DND-41 (cell line): ENCODE results near the gene BBS12.

Experiments
- EZH2 ChIP-seq: IDR thresholded peaks from 3 replicates; pipeline ENCODE4 v1.6.1; 2012; ENCODE audit warnings: borderline replicate concordance, low read depth, mild to moderate bottlenecking, moderate library complexity, low read length, inconsistent platforms; ENCODE audit not compliant: severe bottlenecking
- TF ChIP-seq, protein P1 (sequence below): IDR thresholded peaks from 2 replicates; pipeline ENCODE4 v1.5.1; 2012; ENCODE audit warnings: borderline replicate concordance, low read length, moderate library complexity, mild to moderate bottlenecking; ENCODE audit not compliant: poor library complexity, severe bottlenecking; ENCODE audit errors: extremely low read depth

DNA sequence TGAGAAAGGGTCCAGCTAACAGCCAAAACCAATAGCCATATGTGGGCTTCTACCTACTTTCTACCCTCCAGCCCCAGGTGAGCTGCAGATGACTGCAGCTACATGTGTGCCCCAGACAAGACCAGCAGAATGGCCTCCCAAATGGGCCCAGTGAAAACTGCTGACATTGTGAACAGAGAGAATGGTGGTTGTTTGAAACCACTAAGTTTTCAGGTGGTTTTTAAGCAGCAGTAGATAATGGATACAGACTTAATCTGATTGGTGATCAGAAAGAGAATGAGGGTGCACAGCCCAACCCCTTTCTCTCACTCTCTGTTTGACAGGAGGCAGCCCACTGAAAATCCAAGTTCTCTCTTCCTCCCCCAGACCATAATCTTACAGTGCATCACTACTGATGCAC, 42.5 kb upstream of the BBS12 start:
- TF ChIP-seq, protein P1, sequence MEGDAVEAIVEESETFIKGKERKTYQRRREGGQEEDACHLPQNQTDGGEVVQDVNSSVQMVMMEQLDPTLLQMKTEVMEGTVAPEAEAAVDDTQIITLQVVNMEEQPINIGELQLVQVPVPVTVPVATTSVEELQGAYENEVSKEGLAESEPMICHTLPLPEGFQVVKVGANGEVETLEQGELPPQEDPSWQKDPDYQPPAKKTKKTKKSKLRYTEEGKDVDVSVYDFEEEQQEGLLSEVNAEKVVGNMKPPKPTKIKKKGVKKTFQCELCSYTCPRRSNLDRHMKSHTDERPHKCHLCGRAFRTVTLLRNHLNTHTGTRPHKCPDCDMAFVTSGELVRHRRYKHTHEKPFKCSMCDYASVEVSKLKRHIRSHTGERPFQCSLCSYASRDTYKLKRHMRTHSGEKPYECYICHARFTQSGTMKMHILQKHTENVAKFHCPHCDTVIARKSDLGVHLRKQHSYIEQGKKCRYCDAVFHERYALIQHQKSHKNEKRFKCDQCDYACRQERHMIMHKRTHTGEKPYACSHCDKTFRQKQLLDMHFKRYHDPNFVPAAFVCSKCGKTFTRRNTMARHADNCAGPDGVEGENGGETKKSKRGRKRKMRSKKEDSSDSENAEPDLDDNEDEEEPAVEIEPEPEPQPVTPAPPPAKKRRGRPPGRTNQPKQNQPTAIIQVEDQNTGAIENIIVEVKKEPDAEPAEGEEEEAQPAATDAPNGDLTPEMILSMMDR: no peak
- no peak for TF ChIP-seq EZH2
